NT2/D1 (cell line): ENCODE measurements around the gene MGLL.

Source experiments
- SUZ12 ChIP-seq: IDR thresholded peaks from 2 replicates; pipeline ENCODE4 v1.6.1; 2011; ENCODE audit not compliant: insufficient read length, insufficient read depth; ENCODE audit errors: extremely low read depth
- YY1 ChIP-seq: IDR thresholded peaks from 2 replicates; pipeline ENCODE4 v1.6.1; 2011; ENCODE audit not compliant: insufficient read length, insufficient read depth
- ZNF274 ChIP-seq: IDR thresholded peaks from 2 replicates; pipeline ENCODE4 v1.6.1; 2011; ENCODE audit warnings: mild to moderate bottlenecking, low read depth, low read length

DNA sequence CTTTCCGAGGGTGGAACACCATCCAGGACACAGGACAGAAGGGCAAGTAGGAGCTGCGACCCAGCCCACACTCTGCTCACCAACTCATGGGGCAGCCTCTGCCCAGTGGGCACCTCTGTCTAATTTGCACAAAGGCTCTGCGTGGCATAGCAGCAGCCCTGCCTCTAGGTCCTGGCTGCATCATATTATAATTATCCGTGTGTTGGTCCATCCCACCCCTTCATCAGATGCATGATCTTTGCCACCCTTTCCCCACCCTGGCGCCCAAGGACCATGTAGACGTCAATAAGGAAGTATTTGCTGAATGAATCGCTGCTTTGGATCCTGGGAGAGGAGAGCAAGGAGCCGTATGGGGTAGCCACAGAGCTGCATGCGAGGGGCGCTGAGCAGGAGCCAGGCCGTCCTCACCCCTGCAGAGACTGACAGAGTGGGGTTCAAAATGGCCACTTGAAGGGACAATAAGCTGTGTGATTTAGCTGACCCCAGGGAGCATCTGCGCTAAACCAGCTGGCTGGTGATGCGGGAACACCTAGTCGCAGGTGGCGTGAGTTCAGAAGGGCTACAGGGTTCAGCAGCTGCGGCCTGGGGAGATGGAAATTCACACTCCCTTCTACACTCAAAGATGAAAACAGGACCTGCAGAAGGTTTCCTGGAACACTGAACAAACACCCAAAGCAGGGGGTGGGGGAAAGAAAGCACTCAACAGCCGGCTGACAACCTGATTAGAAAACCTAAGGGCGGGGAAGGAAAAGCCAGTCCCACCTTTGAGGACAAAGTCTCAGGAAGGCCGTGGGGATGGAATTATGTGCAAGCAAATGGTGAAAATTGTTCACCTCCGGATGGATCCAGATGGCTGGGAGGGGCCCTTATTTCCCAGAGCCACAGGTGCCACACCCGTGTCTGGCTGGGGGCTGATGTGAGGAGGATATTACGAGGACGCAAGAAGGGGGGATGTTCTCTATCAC, 6.4 kb downstream of the MGLL start:
- TF ChIP-seq ZNF274 = no peak
- no peak for TF ChIP-seq YY1
- TF ChIP-seq SUZ12 = no peak
